Measurements from ENCODE around the gene GPR37L1.
"Not testable (repeated sequence)": the region's sequence is repeated elsewhere in the genome, so short reads cannot be mapped to it uniquely, and the experiment has no call there.

The GPR37L1 gene

GRCh38 chr1:202171292-202172014 lies 48.7 kb downstream of the GPR37L1 start:
- DNase-seq: no peak

GRCh38 chr1:202172015-202172355 lies 49.3 kb downstream of the GPR37L1 start:
- no peak for DNase-seq

- DNase-seq: no peak
These were observed 51.3 kb downstream of the GPR37L1 start for GRCh38 chr1:202173993-202174392.

GRCh38 chr1:202176949-202177927 lies 54.5 kb downstream of the GPR37L1 start:
- no peak for DNase-seq

- DNase-seq: no peak
These were observed 57.4 kb downstream of the GPR37L1 start for GRCh38 chr1:202179828-202180750.

GRCh38 chr1:202180751-202181139 lies 58.0 kb downstream of the GPR37L1 start:
- not testable (repeated sequence) for DNase-seq

GRCh38 chr1:202181586-202181985 lies 58.9 kb downstream of the GPR37L1 start:
- no peak for DNase-seq

- no peak for DNase-seq
These were observed 59.5 kb downstream of the GPR37L1 start for GRCh38 chr1:202182040-202182877.
